Body of pancreas (tissue), 4 donors: ENCODE data around the gene FANCB. TPM values are rescaled to one million over a fixed set of nuclear protein-coding genes. Genes with fewer than 3 reads are reported as not detected.

Experiments
- ATAC-seq: fragments of 150-250 bp; one replicate; pipeline ENCODE4 v1.9.1; 2016
- DNase-seq, 4 donors: peaks; one replicate each; pipeline ENCODE4 v3.0.0-alpha.2; 2019
- H3K27ac ChIP-seq, 4 donors: fragments of 200-600 bp; sonication (generic); 1 replicate in 3 of 4; 2 replicates in 1 of 4; pipeline versions ENCODE4 v1.5.1 to v1.6.1; 2016 to 2019; ENCODE audit warnings: mild to moderate bottlenecking in 1 of 4, mixed read lengths in 1 of 4, moderate library complexity in 1 of 4
- H3K27me3 ChIP-seq, 2 donors: fragments of 200-600 bp; sonication (generic); one replicate each; pipeline ENCODE4 v1.6.0; 2016; ENCODE audit warnings: mild to moderate bottlenecking in 1 of 2
- H3K36me3 ChIP-seq, 2 donors: fragments of 200-600 bp; sonication (generic); replicated peaks in 1 of 2; 2 replicates each; pipeline ENCODE4 v1.5.1; 2016; ENCODE audit warnings: low read depth in 2 of 2; ENCODE audit not compliant: insufficient read depth in 1 of 2
- H3K4me1 ChIP-seq: fragments of 200-600 bp; sonication (generic); one replicate; pipeline ENCODE4 v1.6.0; 2016
- H3K4me3 ChIP-seq, 2 donors: fragments of 200-600 bp; sonication (generic); 1 replicate in 1 of 2; 2 replicates in 1 of 2; pipeline ENCODE4 v1.5.1; 2016 to 2019
- H3K9me3 ChIP-seq, 3 donors: fragments of 200-600 bp; sonication (generic); 1 replicate in 2 of 3; 2 replicates in 1 of 3; pipeline ENCODE4 v1.5.1; 2016
- POLR2A ChIP-seq, 3 donors: fragments of 450-650 bp; IDR thresholded peaks; one replicate each; pipeline ENCODE4 v1.6.1; 2016; ENCODE audit warnings: antibody characterized with exemption in 3 of 3, mild to moderate bottlenecking in 2 of 3
- WGBS, 2 donors: methylation state at CpG; one replicate each; pipeline ENCODE4 v1.1.5; 2017; 5-methylcytosine and 5-hydroxymethylcytosine counted together
- intact Hi-C: fragments of 100-400 bp; cut with DNase I; formaldehyde crosslinking; loops from one replicate; pipeline ENCODE4 v1.15.1; 2023
- total RNA-seq, 2 donors: library from RNA; depleted of rRNA; stranded (reverse); fragments of >200 nt; gene quantifications; one replicate each; pipeline ENCODE4 v1.1.0, GENCODE V29; 2016
- TF ChIP-seq, protein P1 (sequence below), 7 experiments: fragments of 450-650 bp in 4 of 7; fragments of 200-600 bp in 3 of 7; sonication (generic) in 3 of 7; IDR thresholded peaks; one replicate each; pipeline ENCODE4 v1.5.1; 2016 to 2019; ENCODE audit warnings: antibody characterized with exemption in 7 of 7

FANCB gene
- total RNA-seq, 2 donors from 2014 or later, result 4.4 TPM; not detected in 1

GRCh38 chrX:14899607-14900006 lies 26.7 kb upstream of the FANCB start:
- H3K36me3 ChIP-seq, result no peaks in the 10 kb centered on the region
- no peak overlapping the region for H3K27ac ChIP-seq
- intact Hi-C loops, result no loop called here
- H3K9me3 ChIP-seq, result no peaks in the 10 kb centered on the region
- DNase-seq, result no peak
- no peaks in the 10 kb centered on the region for H3K4me1 ChIP-seq
- no peak for TF ChIP-seq POLR2A (IDR thresholded peaks at IDR 0.05)
- TF ChIP-seq, protein P1, sequence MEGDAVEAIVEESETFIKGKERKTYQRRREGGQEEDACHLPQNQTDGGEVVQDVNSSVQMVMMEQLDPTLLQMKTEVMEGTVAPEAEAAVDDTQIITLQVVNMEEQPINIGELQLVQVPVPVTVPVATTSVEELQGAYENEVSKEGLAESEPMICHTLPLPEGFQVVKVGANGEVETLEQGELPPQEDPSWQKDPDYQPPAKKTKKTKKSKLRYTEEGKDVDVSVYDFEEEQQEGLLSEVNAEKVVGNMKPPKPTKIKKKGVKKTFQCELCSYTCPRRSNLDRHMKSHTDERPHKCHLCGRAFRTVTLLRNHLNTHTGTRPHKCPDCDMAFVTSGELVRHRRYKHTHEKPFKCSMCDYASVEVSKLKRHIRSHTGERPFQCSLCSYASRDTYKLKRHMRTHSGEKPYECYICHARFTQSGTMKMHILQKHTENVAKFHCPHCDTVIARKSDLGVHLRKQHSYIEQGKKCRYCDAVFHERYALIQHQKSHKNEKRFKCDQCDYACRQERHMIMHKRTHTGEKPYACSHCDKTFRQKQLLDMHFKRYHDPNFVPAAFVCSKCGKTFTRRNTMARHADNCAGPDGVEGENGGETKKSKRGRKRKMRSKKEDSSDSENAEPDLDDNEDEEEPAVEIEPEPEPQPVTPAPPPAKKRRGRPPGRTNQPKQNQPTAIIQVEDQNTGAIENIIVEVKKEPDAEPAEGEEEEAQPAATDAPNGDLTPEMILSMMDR (IDR thresholded peaks at IDR 0.05), result no peak
- no peak for ATAC-seq
- H3K4me3 ChIP-seq, result no peak overlapping the region
- no peaks in the 10 kb centered on the region for H3K27me3 ChIP-seq

- Histone ChIP-seq H3K9me3 (no peaks in the 10 kb centered on the region), H3K27ac (no peak overlapping the region), H3K27me3 (no peaks in the 10 kb centered on the region), H3K36me3 (no peaks in the 10 kb centered on the region), H3K4me1 (no peaks in the 10 kb centered on the region), H3K4me3 (no peak overlapping the region)
- TF ChIP-seq, protein P1 (IDR thresholded peaks at IDR 0.05), result no peak
- no peak for TF ChIP-seq POLR2A (IDR thresholded peaks at IDR 0.05)
- 75 to 89% methylated on average over 2 of the region's 2 CpGs for WGBS, 2 donors
- ATAC-seq (no peak), DNase-seq (no peak)
- intact Hi-C loops, result no loop called here
Observed at GRCh38 chrX:14897042-14897441, 24.2 kb upstream of the FANCB start.

DNA sequence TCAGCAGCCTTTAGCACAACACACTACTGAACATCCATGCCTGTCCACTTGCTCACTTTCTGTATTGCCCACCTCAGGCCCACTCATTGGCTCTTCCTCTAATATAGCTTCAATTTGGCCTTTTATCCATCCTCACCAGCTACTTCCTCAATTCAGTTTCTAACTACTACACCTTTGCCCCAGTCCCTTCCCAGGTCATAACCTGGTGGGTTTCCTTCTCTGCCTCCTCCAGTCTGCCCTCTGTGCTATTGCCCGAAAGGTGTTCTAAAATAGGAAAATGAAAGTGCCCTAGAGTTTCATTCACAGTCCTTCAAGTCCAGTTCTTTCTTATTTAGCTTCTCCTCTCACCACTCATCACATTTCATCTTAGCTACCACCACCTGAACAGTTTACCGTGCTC lies 23.4 kb upstream of the FANCB start:
- intact Hi-C loops, result no loop called here
- no peaks in the 10 kb centered on the region for H3K27me3 ChIP-seq
- H3K36me3 ChIP-seq, result no peaks in the 10 kb centered on the region
- ATAC-seq (no peak), DNase-seq (no peak)
- no peak overlapping the region for H3K4me3 ChIP-seq
- H3K27ac ChIP-seq, result no peak overlapping the region
- no peaks in the 10 kb centered on the region for H3K9me3 ChIP-seq
- WGBS, 2 donors, result 93 to 95% methylated on average over 2 of the region's 2 CpGs
- TF ChIP-seq, protein P1 (IDR thresholded peaks at IDR 0.05), result no peak
- TF ChIP-seq POLR2A (IDR thresholded peaks at IDR 0.05), result no peak
- no peaks in the 10 kb centered on the region for H3K4me1 ChIP-seq

DNA sequence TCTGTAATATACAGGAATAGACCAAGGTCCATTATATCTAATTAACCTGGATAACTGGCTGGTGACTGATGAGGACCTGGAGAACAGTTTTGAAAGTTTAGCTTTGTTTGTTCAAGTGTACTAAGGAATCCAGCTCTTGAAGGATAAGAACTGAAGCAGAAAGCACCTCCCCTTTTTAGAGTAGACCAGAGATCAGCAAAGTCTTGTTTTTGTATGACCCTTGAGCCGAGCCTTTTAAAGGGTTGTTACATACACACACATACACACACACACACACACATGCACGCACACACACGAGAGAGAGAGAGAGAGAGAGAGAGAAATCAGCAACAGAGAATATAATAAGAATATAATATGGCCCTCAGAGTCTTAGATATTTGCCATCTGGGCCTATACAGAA lies 13.4 kb upstream of the FANCB start:
- intact Hi-C loops, result no loop called here
- no peaks in the 10 kb centered on the region for H3K27me3 ChIP-seq
- WGBS, 2 donors, result 92 to 93% methylated on average over 2 to 3 of the region's 3 CpGs
- DNase-seq, result no peak
- no peaks in the 10 kb centered on the region for H3K9me3 ChIP-seq
- H3K36me3 ChIP-seq, result no peaks in the 10 kb centered on the region
- no peak overlapping the region for H3K4me3 ChIP-seq
- no peak for ATAC-seq
- H3K27ac ChIP-seq, result no peak overlapping the region
- no peak for TF ChIP-seq POLR2A (IDR thresholded peaks at IDR 0.05)
- no peaks in the 10 kb centered on the region for H3K4me1 ChIP-seq

- intact Hi-C loops, result no loop called here
- no peak for ATAC-seq
- H3K36me3 ChIP-seq, result no peaks in the 10 kb centered on the region
- no peaks in the 10 kb centered on the region for H3K27me3 ChIP-seq
- no peaks in the 10 kb centered on the region for H3K9me3 ChIP-seq
- 100% methylated on average over 1 of the region's 1 CpG for WGBS, 2 donors
- no peak overlapping the region for H3K4me3 ChIP-seq
- no peak for TF ChIP-seq POLR2A (IDR thresholded peaks at IDR 0.05)
- TF ChIP-seq, protein P1 (IDR thresholded peaks at IDR 0.05), result no peak
- no peak overlapping the region for H3K27ac ChIP-seq
- no peaks in the 10 kb centered on the region for H3K4me1 ChIP-seq
- no peak for DNase-seq
Observed at GRCh38 chrX:14884714-14885113, 11.8 kb upstream of the FANCB start.
